Measurements from ENCODE around the gene TRIM3.

The TRIM3 gene

DNA sequence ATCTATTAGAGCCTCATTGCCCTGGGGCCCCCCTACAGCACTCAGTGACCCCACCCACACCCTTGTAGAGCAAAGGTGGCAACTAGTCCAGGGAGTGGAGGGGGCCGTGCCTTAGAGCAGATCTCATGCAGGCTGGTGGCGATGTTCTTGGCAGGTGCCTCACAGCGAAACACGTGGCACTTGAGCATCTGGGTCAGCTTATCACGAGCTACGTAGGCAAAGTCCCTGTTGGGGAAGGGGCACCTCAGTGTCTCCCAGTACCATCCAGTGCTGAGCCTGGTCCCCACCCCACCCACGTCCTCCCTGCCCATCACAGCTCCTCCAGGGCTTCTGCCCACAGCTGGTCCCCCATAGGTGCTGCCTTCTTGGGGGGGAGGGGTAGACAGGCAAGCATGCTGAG, 72.3 kb downstream of the TRIM3 start:
- no peak for DNase-seq (ENCODE audit: low spot score)

- no peak for DNase-seq (ENCODE audit: low spot score)
These were observed 73.1 kb downstream of the TRIM3 start for GRCh38 chr11:6400431-6401345.
